Rectal smooth muscle tissue (tissue), 1 donor: ENCODE data around the gene ZNF653.

ENCODE experiments used
- H3K27ac ChIP-seq: one replicate; pipeline ENCODE4 v1.7.0; 2013; ENCODE audit warnings: low read depth, low read length, inconsistent platforms
- H3K27me3 ChIP-seq: one replicate; pipeline ENCODE4 v1.7.0; 2013; ENCODE audit warnings: low read length; ENCODE audit not compliant: control insufficient read depth, insufficient read depth
- H3K36me3 ChIP-seq: one replicate; pipeline ENCODE4 v1.7.0; 2013; ENCODE audit warnings: low read length; ENCODE audit not compliant: control insufficient read depth, insufficient read depth
- H3K4me1 ChIP-seq: one replicate; pipeline ENCODE4 v1.7.0; 2013; ENCODE audit warnings: low read length; ENCODE audit not compliant: control insufficient read depth, insufficient read depth
- H3K4me3 ChIP-seq: one replicate; pipeline ENCODE4 v1.7.0; 2013; ENCODE audit warnings: low read length
- H3K9ac ChIP-seq: one replicate; pipeline ENCODE4 v1.7.0; 2013; ENCODE audit warnings: low read length

The ZNF653 gene

GRCh38 chr19:11539495-11540365, 34.1 kb upstream of the ZNF653 start:
- Histone ChIP-seq H3K9ac (peak overlapping the region; percentile 96), H3K4me3 (peak overlapping the region; percentile 83), H3K36me3 (no peaks in the 10 kb centered on the region), H3K4me1 (peaks cover 21% of the 10 kb centered on the region), H3K27ac (peak overlapping the region; percentile 100), H3K27me3 (peaks cover 5% of the 10 kb centered on the region)

DNA sequence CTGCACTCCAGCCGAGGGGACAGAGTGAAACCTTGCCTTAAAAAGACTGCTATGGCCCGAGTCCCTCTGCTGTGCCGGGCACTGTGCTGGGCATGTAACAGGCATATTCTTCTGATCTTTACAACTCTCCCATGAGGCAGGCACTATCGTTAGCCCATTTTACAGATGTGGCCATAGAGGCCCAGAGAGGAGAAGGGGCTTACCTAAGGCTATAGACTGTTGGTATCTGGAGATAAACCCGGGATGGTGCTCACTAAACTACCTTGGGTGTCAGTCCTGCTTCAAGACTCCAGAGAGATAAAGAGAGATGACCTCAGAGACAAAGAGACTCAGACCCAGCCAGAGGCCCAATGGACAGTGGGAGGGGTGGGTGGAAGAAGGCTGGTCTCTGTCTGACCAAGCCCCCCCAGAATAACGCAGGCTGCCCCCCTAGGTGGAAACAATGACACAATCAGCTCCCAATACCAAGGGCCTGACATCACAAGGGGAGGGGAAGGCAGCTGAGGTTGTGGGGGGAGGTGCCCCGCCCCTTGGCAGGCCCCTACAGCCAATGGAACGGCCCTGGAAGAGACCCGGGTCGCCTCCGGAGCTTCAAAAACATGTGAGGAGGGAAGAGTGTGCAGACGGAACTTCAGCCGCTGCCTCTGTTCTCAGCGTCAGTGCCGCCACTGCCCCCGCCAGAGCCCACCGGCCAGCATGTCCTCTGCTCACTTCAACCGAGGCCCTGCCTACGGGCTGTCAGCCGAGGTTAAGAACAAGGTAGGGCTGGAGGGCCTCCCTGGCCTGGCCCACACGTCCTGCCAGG, 32.8 kb upstream of the ZNF653 start, which contains the start of gene CNN1:
Gene CNN1 (plus strand): TSS at position 620 of the 805 bp plus-strand sequence. CDS start 77 bp downstream, at position 697.
- Histone ChIP-seq H3K4me3 (peak within 1 kb of the TSS; percentile 83), H3K4me1 (peaks cover 20% of the 10 kb centered on the region), H3K27me3 (peaks cover 5% of the 10 kb centered on the region), H3K27ac (peak within 1 kb of the TSS; percentile 100), H3K9ac (peak within 1 kb of the TSS; percentile 96), H3K36me3 (no peaks in the 10 kb centered on the region)

GRCh38 chr19:11535792-11536595, 30.4 kb upstream of the ZNF653 start:
- Histone ChIP-seq H3K4me3 (peak overlapping the region; percentile 42), H3K9ac (peak overlapping the region; percentile 42), H3K4me1 (peaks cover 20% of the 10 kb centered on the region)

GRCh38 chr19:11534948-11535347, 29.3 kb upstream of the ZNF653 start:
- peaks cover 20% of the 10 kb centered on the region for H3K4me1 ChIP-seq
- H3K27me3 ChIP-seq: peaks cover 2% of the 10 kb centered on the region
- no peaks in the 10 kb centered on the region for H3K36me3 ChIP-seq
- H3K9ac ChIP-seq: no peak overlapping the region
- peak overlapping the region; percentile 96 for H3K27ac ChIP-seq
- no peak overlapping the region for H3K4me3 ChIP-seq

More at GRCh38 chr19:11535792-11536595, 30.4 kb upstream of the ZNF653 start:
- Histone ChIP-seq H3K36me3 (no peaks in the 10 kb centered on the region), H3K27me3 (peaks cover 5% of the 10 kb centered on the region), H3K27ac (peak overlapping the region; percentile 96)

DNA sequence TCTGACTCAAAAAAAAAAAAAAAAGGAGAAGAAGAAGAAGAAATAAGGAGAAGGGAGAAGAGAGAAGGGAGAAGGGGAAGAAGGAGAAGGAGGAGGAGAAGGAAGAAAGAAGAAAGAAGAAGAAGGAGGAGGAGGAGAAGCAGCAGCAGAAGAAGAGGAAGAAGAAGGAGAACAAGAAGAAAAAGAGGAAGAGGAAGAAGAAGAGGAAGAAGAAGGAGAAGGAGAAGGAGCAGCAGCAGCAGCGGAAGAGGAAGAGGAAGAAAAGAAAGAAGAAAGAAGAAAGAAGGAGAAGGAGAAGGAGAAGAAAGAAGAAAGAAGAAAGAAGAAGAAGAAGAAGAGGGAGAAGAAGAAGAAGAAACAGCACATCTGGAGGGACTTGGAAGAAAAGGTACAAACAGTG, 28.9 kb upstream of the ZNF653 start:
- H3K27me3 ChIP-seq: peaks cover 2% of the 10 kb centered on the region
- no peak overlapping the region for H3K9ac ChIP-seq
- H3K4me3 ChIP-seq: no peak overlapping the region
- H3K36me3 ChIP-seq: no peaks in the 10 kb centered on the region
- peaks cover 20% of the 10 kb centered on the region for H3K4me1 ChIP-seq
- peak overlapping the region; percentile 96 for H3K27ac ChIP-seq

GRCh38 chr19:11530432-11530831, 24.8 kb upstream of the ZNF653 start:
- Histone ChIP-seq H3K36me3 (no peaks in the 10 kb centered on the region), H3K9ac (no peak overlapping the region), H3K27ac (peak overlapping the region; percentile 55), H3K27me3 (no peaks in the 10 kb centered on the region), H3K4me1 (peaks cover 21% of the 10 kb centered on the region), H3K4me3 (no peak overlapping the region)

- Histone ChIP-seq H3K27ac (peak within 1 kb of the TSS; percentile 92), H3K36me3 (no peaks in the 10 kb centered on the region), H3K27me3 (no peaks in the 10 kb centered on the region), H3K9ac (peak within 1 kb of the TSS; percentile 53), H3K4me3 (peak within 1 kb of the TSS; percentile 90), H3K4me1 (peaks cover 12% of the 10 kb centered on the region)
Measured at GRCh38 chr19:11528551-11529341, 23.1 kb upstream of the ZNF653 start, which contains the start of gene ECSIT. Gene ECSIT (minus strand): TSS chr19:11529134. CDS start chr19:11519170, 9,964 bp downstream.

GRCh38 chr19:11519138-11519537, 13.5 kb upstream of the ZNF653 start:
- Histone ChIP-seq H3K4me3 (no peak overlapping the region), H3K27me3 (no peaks in the 10 kb centered on the region), H3K27ac (no peak overlapping the region), H3K9ac (no peak overlapping the region), H3K4me1 (no peaks in the 10 kb centered on the region), H3K36me3 (peaks cover 7% of the 10 kb centered on the region)

DNA sequence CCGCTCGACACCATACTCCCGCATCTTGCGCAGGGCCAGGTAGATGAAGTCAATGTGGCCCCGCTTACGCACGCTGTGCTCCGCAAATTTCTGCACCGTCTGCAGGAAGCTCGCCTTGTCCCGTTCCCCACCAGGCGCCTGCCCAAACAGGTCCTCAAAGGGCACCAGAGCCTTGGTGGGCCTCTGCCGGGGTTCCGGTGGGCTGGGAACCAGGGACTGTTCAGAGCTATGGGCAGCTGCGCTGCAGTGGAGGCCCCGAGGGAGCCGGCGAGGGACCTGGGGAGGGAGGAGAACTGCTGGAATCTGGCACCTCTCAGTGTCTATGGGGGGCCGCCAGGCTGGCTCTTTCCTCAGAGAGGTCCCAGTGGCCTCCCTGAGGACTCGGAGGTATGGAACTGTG, 8.3 kb upstream of the ZNF653 start:
- no peak overlapping the region for H3K27ac ChIP-seq
- H3K27me3 ChIP-seq: no peaks in the 10 kb centered on the region
- no peak overlapping the region for H3K4me3 ChIP-seq
- peaks cover 13% of the 10 kb centered on the region for H3K36me3 ChIP-seq
- H3K4me1 ChIP-seq: no peaks in the 10 kb centered on the region
- H3K9ac ChIP-seq: no peak overlapping the region

DNA sequence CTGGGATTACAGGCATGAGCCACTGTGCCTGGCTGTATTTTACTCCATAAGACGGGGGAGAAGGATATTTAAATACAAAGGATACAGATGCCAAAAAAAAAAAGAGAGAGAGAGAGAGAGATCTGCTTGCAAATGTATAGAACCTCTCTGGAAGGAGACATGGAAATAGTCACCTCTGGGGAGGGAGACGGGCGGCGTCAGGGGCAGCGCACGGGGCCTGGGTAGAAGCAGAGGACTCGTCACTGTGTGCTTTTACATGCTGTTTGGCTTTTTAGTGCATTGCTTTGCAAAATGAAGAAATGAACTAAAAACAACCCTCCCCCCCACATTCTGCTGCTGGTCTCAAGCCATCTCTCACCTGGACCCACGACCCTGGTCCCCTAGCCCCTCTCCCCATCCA, 4.8 kb upstream of the ZNF653 start:
- no peaks in the 10 kb centered on the region for H3K4me1 ChIP-seq
- H3K9ac ChIP-seq: no peak overlapping the region
- H3K27ac ChIP-seq: no peak overlapping the region
- H3K27me3 ChIP-seq: no peaks in the 10 kb centered on the region
- H3K36me3 ChIP-seq: peaks cover 8% of the 10 kb centered on the region
- H3K4me3 ChIP-seq: no peak overlapping the region

DNA sequence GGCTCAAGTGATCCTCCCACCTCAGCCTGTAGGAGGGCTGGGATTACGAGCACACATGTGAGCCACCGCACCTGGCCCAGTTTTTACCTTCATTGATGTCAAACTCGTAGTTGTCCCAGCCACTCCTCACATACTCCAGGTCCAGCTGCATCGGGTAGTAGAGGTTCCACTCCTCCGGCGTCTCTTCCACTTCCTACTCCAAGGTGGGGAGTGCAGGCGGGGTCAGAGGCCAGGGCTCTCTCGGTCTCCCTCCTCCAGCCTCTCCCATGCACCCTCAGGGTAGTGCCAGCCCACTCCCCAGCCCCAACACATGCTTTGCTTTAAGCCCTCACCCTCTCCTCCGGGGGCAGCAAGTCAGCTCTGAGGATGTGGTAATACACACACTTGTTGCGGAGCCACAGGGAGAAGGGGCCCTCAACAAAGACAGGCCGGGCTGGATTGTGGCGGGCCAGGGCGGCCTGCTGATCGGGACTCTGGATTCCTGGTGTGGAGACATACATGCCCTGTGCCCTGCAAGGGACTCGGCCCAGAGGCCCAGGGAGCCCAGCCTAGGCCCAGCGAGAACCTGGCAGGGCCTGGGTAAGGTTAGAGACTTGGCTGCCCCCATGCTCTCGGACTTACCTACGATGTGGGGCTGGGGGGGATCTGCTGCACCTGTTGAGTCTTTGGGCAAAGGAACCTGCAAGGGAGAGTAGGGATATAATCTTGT, 1.9 kb upstream of the ZNF653 start:
- Histone ChIP-seq H3K4me1 (peaks cover 3% of the 10 kb centered on the region), H3K4me3 (no peak overlapping the region), H3K27ac (no peak overlapping the region), H3K36me3 (peaks cover 4% of the 10 kb centered on the region), H3K9ac (no peak overlapping the region), H3K27me3 (no peaks in the 10 kb centered on the region)
